Stimulated activated CD4-positive, alpha-beta T cell treated with anti-CD3 and anti-CD28 coated beads, Interleukin-12 subunit alpha, Interleukin-12 subunit beta, amount 100 ng/mL, for 24 hours (primary cell): ENCODE measurements around the gene EBP.
"Not testable (repeated sequence)": the region's sequence is repeated elsewhere in the genome, so short reads cannot be mapped to it uniquely, and the experiment has no call there.

ENCODE experiments used
- DNase-seq, 2 experiments: peaks; one replicate each; pipeline ENCODE4 v3.0.0-alpha.2; 2020; ENCODE audit warnings: low read depth in 2 of 2

The EBP gene

DNA sequence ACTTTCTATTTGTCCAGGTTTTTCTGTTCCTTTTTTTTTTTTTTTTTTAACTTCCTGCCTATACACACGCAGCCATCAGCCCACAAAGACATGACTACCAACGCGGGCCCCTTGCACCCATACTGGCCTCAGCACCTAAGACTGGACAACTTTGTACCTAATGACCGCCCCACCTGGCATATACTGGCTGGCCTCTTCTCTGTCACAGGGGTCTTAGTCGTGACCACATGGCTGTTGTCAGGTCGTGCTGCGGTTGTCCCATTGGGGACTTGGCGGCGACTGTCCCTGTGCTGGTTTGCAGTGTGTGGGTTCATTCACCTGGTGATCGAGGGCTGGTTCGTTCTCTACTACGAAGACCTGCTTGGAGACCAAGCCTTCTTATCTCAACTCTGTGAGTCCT lies 2.1 kb downstream of the EBP start:
- no peak for DNase-seq

DNA sequence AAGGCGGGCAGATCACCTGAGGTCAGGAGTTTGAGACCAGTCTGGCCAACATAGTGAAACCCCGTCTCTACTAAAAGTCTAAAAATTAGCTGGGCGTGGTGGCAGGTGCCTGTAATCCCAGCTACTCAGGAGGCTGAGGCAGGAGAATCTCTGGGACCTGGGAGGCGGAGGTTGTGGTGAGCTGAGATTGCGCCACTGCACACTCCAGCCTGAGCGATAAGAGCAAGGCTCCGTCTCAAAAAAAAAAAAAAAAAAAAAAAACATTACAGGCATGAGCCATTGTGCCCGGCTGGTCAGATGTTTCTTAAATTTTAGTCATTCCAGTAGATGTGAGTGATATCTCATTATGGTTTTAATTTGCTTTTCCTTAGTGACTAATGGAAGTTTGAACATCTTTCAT lies 4.2 kb downstream of the EBP start:
- DNase-seq, result not testable (repeated sequence)

DNA sequence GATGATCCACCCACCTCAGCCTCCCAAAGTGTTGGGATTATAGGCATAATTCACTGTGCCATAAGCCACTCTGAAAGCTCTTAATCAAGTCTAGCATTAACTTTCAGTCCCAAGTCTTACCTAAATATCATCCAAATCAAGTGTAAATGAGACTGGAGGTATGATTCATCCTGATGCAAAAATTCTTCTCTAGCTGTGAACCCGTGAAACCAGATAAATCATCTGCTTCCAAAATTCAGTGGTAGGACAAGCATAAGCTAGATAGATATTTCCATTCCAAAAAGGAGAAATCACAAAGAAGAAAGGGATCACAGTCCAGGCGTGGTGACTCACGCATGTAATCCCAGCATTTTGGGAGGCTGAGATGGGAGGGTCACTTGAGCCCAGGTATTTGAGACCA lies 9.1 kb downstream of the EBP start:
- no peak for DNase-seq

DNA sequence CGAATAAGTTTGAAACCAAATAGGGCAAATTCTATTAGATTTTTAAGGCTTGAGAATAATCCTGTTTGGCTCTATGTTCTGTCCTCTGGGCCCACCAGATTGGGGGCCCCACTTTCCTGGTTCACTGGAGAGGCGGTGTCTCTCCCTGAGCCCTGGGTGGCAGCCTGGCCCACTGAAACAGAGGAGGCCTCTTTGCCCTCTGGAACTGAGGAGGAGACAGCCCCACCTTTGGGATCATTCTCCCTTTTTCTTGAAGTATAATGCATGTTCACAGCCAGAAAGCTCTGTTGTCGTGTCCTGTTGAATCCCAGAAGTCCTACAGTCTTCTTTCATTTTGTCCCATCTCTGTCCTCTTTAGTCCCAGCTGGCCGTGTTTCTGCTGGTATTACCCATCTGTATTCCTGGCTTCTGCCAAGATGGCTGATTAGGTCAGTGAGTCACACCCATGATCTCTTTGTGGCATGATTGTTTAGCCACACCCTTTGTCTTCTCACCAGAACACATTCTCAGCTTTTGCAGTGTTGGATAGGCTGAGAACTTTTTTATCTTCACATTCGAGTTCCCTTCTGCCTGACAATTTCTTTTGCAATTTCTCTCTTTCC lies 9.9 kb downstream of the EBP start:
- no peak for DNase-seq

DNA sequence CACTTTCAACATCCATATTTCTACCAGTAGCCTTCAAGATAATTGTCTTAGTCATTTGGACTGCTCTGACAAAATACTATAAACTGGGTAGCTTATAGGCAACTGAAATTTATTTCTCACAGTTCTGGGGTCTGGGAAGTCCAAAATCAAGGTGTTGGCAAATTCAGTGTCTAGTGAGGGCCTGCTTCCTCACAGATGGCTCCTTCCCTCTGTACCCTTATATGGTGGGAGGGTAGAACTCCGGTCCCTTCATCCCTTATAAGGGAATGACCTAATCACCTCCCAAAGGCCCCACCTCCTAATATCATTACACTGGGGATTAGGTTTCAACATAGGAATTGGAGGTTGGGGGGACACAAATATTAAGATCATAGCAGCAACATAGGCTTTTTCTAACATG lies 10.6 kb downstream of the EBP start:
- DNase-seq, result no peak

DNA sequence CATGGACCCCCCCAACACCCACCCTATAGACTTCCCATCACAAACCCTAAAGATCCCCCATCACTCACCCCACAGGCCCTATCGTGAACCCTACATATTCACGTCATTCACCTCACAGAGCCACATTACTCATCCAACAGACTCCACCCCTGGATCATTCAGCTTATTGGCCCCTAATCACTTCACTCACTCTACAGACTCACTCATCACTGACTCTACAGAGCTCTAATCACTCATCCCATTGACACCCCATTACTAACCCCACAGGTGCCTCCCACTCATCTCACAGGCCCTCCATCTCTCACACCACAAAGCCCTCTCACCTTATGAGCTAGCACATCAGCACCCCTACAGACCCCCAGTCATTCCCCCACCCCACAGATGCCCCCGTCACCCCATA lies 11.6 kb downstream of the EBP start:
- DNase-seq, result no peak

DNA sequence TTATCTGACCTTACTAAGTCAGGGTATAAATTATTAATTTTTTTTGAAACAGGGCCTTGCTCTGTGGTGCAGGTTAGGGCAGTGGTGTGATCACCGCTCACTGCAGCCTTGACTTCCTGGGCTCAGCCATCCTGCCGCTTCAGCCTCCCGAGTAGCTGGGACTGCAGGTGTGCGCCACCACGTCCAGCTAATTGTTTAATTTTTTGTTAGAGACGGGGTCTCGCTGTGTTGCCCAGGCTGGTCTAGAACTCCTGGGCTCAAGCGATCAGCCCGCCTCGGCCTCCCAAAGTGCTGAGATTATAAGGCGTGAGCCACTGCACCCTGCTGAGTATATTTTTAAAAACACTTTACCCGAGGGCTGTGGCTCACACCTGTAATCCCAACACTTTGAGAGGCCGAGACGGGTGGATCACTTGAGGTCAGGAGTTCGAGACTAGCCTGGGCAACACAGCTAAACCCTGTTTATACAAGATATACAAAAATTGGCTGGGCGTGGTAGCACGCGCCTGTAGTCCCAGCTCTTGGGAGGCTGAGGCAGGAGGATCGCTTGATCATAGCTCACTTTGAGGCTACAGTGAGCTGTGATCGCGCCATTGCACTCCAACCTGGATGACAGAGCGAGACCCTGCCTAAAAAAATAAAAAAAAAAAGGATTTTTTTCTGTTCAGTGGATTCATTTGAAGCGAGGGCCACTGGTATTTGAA lies 17.2 kb downstream of the EBP start:
- no peak for DNase-seq

DNA sequence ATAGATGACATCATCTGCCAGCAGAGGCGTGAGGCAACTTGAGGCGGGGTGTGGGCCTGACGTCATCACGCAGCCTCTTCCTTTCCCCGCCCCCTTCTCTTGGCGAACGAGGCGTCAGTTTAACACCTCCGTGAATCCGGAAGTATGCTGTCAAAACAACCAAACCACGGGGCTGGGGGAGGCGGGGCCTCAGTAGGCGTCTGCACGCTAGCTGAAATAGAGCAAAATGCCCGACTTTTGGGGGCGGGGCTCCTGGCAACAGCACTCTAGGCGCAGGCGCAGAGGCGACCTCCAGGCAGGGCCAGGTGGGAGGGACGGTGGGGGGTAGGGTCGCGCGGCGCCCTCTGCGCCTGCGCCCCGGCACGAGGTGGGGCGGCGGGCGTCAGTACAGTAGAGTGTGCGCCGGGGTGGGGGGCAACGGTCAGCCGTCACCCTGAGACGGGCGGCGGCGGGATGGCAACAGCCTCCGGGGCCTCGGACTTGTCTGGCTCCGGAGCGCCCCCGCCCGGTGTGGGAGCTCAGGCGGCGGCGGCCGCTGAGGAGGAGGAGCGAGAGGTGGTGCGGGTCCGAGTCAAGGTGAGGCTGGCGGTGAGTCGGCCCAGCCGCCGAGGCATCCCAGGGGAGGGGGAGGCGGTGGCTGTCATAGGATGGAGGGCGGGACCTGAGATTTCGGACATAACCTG lies 17.9 kb downstream of the EBP start, which contains the start of gene TBC1D25:
Gene TBC1D25 (plus strand): TSS at position 370 of the 683 bp plus-strand sequence. CDS start 84 bp downstream, at position 454.
- DNase-seq, result peak; percentile 89 to 94

DNA sequence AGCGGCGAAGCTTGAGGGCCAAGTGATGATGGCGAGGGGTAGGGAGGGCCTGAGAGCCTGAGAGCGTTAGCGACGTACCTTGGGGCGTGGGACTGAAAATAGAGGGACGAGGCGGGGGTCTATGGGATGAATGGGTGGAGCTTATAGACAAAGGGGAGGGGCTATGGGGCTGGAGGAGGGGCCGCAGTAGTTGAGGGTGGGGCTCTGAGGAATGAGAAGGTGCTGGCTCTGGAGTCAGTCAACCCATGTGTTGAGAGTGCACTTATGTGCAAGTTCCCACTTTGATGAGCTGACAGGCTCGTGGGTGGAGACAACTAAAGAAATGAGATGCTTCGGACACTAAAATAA lies 18.4 kb downstream of the EBP start:
- DNase-seq, result peak; percentile 28 to 39

DNA sequence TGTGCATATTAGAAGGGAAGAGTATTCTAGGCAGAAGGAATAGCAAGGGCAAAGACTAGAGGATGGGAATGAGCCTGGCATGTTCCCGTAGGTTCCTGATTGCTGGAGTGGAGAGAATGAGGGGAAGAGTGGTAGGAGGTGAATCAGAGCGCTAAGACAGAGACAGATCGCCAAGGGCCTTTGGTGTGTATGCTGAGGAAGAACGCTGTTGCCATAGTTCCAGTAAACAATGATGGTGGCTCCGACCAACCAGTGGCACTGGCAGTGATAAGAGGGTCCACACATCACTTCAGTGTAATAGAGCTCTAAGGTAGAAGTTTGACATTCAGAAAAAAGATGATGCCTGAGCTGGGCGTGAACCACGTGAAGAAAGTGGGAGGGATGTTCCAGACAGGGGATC lies 18.9 kb downstream of the EBP start:
- no peak for DNase-seq

DNA sequence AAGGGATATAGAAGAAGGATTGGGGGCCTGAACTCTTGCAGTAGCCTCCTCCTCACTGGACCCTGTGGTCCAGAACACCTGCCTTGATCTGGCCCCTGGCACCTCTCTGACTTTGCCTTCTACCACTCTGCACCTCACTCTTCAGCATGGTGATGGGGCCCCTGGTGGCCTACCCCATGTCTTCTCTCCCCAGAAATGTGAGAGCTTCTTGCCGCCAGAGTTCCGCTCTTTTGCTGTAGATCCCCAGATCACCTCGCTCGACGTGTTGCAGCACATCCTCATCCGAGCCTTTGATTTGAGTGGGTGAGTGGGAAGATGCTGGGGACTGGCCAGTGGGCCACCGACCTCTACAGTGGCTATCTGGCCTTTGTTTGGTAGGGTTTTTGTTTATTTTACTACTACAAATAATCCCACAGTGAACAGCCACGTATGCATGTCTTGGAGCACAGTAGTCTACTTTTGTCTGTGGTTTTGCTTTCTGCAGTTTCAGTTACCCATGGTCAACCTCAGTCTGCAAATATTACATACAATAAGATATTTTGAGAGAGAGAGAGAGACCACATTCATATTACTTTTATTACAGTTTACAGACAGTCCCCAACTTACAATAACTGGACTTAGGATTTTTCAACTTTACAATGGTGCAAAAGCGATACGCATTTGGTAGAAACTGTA lies 19.7 kb downstream of the EBP start:
- DNase-seq, result no peak

DNA sequence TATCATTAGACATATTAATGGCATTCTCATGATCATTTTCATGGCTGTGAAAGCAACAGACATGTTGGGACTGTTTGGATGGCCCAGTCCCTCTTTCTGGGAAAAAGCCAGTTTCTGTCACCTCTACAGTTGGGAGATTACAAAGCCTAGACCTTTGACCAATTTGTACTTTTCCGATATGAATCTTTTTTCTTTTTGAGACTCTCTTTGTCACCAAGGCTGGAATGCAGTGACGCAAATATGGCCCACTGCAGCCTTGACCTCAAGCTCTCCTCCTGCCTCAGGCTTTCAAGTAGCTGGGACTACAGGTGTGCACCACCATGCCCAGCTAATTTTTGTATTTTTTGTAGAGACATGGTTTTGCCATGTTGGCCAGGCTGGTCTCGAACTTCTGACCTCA lies 27.3 kb downstream of the EBP start:
- DNase-seq, result no peak

DNA sequence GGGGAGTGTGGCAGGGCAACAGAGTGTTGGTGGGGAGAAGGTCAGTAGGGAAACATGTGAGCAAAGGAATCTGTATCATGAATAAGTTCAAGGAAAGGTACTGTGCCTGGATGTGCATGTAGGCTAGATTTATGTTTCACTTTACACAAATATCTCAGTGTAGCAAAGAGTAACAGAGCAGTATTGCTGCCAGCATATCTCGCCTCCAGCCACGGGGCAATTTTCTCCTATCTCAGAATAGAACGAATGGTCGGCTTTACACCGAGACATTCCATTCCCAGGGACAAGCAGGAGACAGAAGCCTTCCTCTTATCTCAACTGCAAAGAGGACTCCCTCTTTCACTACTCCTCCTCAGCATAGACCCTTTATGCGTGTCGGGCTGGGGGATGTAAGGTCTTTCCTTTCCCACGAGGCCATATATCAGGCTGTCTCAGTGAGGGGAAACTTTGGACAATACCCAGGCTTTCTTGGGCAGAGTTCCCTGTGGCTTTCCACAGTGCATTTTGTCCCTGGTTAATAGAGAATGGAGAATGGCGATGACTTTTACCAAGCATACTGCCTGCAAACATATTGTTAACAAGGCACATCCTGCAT lies 34.2 kb downstream of the EBP start:
- not testable (repeated sequence) for DNase-seq

DNA sequence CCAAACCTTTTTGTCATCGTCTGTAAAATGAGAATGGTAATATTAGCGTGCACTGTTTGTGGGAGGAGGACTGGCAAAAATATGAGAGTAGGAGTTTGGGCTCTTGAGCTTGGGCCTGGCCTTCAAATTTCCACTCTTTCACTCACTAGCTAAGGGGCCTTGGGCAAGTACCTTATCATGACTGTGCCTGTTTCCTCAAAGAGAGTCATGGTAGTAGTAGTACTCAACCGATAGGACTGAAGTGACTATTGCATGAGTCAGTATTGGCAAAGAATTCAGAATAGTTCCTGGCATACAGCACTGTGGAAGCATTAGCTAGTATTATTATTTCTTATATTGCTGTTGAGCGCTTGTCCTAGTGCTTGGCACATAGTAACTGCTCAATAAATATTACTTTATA lies 36.7 kb downstream of the EBP start:
- no peak for DNase-seq

DNA sequence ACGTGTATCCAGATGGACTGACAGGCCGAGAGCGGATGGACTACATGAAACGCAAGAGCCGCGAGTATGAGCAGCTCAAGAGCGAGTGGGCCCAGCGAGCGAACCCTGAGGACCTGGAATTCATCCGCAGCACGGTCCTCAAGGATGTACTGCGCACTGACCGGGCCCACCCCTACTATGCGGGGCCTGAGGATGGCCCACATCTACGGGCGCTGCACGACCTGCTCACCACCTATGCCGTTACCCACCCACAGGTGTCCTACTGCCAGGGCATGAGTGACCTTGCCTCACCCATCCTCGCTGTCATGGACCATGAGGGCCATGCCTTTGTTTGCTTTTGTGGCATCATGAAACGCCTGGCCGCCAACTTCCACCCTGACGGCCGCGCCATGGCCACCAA lies 38.0 kb downstream of the EBP start:
- no peak for DNase-seq

DNA sequence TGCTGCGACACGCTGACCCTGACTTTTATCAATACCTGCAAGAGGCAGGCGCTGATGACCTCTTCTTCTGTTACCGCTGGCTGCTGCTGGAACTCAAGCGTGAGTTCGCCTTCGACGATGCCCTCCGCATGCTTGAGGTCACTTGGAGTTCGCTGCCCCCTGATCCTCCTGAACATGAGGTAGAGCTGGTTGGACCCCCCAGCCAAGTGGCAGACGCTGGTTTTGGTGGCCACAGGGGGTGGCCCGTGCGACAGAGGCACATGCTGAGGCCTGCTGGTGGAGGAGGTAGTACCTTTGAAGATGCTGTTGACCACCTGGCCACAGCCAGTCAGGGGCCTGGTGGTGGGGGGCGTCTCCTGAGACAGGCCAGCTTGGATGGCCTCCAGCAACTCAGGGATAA lies 38.4 kb downstream of the EBP start:
- DNase-seq, result no peak

DNA sequence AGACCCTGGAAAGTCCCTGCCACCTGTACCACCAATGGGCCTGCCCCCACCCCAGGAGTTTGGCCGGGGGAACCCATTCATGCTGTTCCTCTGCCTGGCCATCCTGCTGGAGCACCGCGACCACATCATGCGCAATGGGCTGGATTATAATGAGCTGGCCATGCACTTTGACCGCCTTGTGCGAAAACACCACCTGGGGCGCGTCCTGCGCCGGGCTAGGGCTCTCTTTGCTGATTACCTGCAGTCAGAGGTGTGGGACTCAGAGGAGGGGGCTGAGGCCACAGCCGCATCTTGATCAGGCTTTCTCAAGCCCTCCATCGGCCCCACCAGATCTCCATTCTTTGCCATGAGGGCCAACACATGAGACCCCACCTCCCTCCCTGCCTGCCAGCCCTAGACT lies 39.1 kb downstream of the EBP start:
- no peak for DNase-seq

DNA sequence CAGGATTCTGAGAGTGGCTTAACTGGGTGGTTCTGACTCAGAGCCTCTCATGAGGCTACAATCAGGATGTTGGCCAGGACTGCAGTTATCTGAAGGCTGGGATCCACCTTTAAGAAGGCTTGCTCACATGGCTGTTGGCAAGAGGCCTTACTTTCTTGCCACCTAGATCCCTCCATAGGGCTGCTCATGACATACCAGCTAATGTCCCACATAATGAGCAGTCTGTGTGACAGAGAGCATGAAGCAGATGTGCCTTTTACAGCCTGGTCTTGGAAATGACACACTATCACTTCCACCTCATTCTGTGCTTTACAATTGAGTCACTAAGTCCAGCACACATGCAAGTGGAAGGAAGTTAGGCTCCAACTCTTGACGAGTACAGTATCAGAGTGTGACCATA lies 48.4 kb downstream of the EBP start:
- DNase-seq, result no peak

DNA sequence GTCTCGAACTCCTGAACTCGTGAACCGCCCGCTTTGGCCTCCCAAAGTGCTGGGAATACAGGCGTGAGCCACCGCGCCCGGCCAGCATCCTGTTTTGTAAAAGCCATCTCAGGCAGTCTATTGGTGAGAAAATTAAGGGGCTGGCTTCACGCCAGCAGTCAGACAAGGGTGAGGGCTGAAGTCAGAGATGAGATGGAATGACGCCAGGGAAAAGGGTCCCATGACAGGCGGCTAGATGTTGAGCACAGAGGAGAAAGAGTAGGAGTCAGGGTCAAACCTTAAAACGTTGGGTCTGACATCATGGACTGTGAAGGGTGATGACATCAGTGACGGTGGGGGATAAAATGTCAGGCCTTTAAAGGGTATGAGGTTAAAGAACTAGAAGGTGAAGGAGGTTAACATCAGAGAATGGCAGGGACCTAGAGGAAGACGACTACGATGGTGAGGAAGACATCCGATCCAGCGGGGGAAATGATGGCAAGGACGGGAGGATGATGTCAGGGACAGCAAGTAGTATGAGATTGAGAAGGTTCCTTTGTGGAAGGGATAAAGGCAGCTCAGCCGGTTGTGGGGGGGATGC lies 52.2 kb downstream of the EBP start:
- DNase-seq, result no peak

DNA sequence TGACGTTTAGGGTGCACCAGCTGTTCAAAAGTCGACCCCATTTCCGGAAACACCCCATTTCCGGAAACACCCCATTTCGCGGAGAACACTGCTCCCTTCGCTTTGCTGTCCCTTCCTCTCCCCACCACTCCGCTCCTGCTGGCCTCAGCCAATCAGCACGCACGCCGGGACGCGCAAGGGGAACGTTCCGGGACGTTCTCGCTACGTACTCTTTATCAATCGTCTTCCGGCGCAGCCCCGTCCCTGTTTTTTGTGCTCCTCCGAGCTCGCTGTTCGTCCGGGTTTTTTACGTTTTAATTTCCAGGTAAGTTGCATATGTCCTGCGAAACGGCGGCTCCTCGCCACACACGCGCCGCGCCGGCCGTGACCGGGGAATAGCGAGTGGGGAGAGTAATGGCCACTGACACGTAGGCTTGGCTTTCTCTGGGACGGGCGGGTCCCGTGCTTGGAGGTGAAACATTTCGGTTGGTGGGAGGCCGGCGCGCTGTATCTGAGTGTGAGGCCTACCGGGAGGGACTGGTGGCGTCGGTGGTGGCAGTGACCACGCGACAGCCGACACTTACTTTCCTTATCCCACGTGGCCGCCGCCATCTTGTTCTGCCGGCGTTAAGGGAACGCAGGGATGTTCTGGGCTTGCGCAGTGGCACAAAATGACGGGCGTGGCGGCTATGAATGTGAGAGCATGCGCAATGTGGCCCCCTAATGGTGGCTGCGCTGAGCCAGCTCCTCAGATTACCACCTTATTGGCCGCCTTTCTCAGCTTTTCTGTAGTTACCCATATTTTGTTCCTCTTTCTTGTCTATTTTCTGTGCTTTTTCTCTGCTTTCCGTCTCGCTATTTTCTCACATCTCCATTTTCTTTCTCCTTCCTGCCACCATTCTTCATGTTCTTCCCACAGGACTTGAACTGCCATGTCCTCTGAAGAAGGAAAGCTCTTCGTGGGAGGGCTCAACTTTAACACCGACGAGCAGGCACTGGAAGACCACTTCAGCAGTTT lies 53.0 kb downstream of the EBP start, which contains the start of gene RBM3:
Gene RBM3 (plus strand): TSS at position 215 of the 997 bp plus-strand sequence. CDS start 697 bp downstream, at position 912.
- peak; percentile 73 to 81 for DNase-seq

DNA sequence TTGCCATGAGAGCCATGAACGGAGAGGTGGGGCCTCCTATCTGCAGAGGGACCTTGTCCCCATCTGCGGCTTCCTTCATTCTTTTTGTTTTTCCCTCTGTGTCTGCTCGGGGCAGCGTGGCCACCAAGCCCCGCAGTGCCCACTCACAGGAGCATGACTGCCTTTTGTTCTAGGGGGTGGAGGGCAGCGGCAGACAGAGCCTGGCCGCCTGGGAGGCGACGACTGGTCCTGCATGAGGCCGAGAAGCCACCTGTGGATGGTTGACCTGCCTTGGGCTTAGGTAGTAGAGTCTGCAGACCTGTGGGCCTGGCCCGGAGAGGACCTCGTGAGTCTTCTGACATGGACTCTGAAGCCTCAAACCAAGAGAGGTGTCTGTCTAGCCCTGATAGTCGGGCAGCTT lies 54.0 kb downstream of the EBP start:
- no peak for DNase-seq
